ENCODE data around the gene HOMER2.

The HOMER2 gene

DNA sequence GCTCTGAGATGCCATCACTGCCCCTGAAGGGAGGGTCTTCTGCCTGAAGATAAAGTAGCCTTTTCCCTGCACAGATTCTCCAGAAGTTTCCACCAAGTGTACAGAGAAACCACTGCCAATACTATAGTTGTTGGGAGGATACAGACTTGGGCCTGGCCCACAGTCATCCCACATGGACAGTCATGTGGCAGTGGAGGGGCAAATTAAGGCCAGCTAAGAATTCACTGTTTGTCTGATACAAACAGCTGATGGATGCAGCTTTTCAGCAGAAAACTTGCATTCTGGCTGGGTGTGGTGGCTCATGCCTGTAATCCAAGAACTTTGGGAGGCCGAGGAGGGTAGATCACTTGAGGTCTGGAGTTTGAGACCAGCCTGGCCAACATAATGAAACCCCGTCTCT is 22.1 kb downstream of the HOMER2 start:
- WGBS, result 97% methylated on average over 2 of the region's 2 CpGs
- H3K4me3 ChIP-seq (ENCODE audit: low read length), result no peak overlapping the region
- H3K27ac ChIP-seq (ENCODE audit: low read depth, low read length), result no peak overlapping the region
- H3K9ac ChIP-seq (ENCODE audit: low read depth, low read length), result no peak overlapping the region
- 0 out of 2 replicates have a peak, but pooled peaks cover 4% of the 10 kb centered on the region for H3K4me1 ChIP-seq (ENCODE audit: insufficient read depth, low read length)
- no peaks in the 10 kb centered on the region for H3K36me3 ChIP-seq (ENCODE audit: insufficient read depth, low read length)
- no peaks in the 10 kb centered on the region for H3K27me3 ChIP-seq (ENCODE audit: insufficient read depth, low read length)
- H3K9me3 ChIP-seq (ENCODE audit: insufficient read depth, low read depth, low read length), result no peaks in the 10 kb centered on the region

DNA sequence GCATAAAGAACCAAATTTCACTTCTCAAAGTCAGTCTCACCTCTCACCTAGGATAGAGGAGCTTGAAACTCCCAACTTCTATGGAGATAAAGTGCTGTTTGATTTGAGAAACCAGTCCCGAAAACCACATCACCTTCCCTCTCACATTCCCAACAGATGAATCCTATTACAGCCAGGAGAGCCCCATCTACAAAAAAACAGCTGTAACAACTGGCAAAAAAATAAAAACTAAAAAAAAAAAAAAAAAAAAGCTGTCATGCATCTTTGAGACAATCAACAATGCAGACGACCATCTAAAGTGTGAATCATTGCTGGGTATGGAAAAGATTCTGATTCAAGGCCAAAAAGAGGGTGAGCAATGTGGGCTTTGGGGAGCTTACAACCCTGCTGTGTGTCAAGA is 23.8 kb downstream of the HOMER2 start:
- H3K27ac ChIP-seq (ENCODE audit: low read depth, low read length), result no peak overlapping the region
- whole genome bisulfite sequencing, result 88% methylated on average over 1 of the region's 2 CpGs

DNA sequence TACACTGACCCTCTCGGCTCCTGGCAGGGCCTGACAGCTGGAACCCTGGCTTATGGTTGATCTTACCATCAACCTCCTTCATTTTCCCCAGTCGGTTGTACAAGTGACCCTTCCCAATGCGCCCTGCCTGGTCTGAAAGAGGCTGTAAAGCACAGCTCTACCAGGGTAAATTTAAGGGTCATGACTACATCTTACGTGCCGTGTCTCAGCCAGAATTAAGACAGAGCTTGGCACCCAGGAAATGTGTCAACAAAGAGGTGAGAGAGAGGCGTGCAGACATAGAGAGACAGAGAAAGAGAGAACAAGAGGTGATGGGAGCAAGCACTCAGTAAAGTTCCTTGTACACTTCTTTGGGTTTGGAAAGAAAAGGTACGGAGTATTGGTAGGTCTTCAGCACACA is 28.8 kb downstream of the HOMER2 start:
- Histone ChIP-seq H3K9ac (ENCODE audit: low read depth, low read length) (no peak overlapping the region), H3K36me3 (ENCODE audit: insufficient read depth, low read length) (no peaks in the 10 kb centered on the region), H3K27ac (ENCODE audit: low read depth, low read length) (no peak overlapping the region), H3K9me3 (ENCODE audit: insufficient read depth, low read depth, low read length) (no peaks in the 10 kb centered on the region), H3K27me3 (ENCODE audit: insufficient read depth, low read length) (no peaks in the 10 kb centered on the region), H3K4me1 (ENCODE audit: insufficient read depth, low read length) (no peaks in the 10 kb centered on the region), H3K4me3 (ENCODE audit: low read length) (no peak overlapping the region)
- 91% methylated on average over 7 of the region's 7 CpGs for WGBS

More for the DNA sequence above, 23.8 kb downstream of the HOMER2 start:
- no peaks in the 10 kb centered on the region for H3K9me3 ChIP-seq (ENCODE audit: insufficient read depth, low read depth, low read length)
- H3K36me3 ChIP-seq (ENCODE audit: insufficient read depth, low read length), result no peaks in the 10 kb centered on the region
- H3K4me1 ChIP-seq (ENCODE audit: insufficient read depth, low read length), result 0 out of 2 replicates have a peak, but pooled peaks cover 4% of the 10 kb centered on the region
- no peak overlapping the region for H3K9ac ChIP-seq (ENCODE audit: low read depth, low read length)
- no peak overlapping the region for H3K4me3 ChIP-seq (ENCODE audit: low read length)
- no peaks in the 10 kb centered on the region for H3K27me3 ChIP-seq (ENCODE audit: insufficient read depth, low read length)

DNA sequence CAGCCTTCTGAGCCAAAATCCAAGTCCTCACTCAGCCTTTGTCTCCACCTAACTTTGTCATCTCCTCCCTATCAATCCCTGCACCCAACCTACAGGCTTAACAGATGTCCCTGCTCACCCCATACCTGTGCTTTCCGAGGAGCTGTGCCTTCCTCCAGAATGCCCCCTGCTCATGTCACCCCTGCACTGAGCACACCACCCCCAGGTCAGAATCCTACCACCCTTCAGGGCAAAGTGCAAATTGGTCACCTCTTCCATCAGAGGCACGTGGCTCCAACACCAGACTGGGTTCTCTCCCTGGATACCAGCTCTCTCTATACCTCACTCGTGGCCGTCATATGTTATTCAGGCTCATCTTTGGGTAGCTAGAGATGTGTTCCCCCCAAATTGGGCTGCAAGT is 29.8 kb downstream of the HOMER2 start:
- no peak overlapping the region for H3K27ac ChIP-seq (ENCODE audit: low read depth, low read length)
- H3K9ac ChIP-seq (ENCODE audit: low read depth, low read length), result no peak overlapping the region
- H3K4me1 ChIP-seq (ENCODE audit: insufficient read depth, low read length), result no peaks in the 10 kb centered on the region
- H3K27me3 ChIP-seq (ENCODE audit: insufficient read depth, low read length), result no peaks in the 10 kb centered on the region
- H3K9me3 ChIP-seq (ENCODE audit: insufficient read depth, low read depth, low read length), result no peaks in the 10 kb centered on the region
- H3K36me3 ChIP-seq (ENCODE audit: insufficient read depth, low read length), result no peaks in the 10 kb centered on the region
- H3K4me3 ChIP-seq (ENCODE audit: low read length), result no peak overlapping the region
- 90% methylated on average over 4 of the region's 4 CpGs for WGBS

DNA sequence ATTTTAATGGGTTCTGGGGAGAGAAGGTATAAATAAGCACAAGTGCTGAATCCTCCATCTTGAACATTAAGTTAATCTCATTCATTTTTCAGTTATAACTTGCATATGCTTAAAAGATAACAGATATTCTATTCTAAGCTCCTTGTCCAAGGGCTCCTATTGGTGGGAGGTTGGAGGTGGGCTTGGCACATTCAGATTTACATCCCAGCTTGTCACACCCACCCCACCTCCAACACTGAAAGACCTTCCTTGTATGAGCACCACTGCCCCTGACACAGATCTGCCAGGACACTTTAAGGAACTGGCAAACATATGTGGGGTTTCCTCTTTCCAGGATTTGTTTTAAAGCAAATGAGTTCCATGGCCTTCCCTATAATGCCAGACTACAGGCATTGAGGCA is 30.6 kb downstream of the HOMER2 start:
- Histone ChIP-seq H3K9me3 (ENCODE audit: insufficient read depth, low read depth, low read length) (no peaks in the 10 kb centered on the region), H3K4me3 (ENCODE audit: low read length) (no peak overlapping the region), H3K27ac (ENCODE audit: low read depth, low read length) (no peak overlapping the region), H3K36me3 (ENCODE audit: insufficient read depth, low read length) (no peaks in the 10 kb centered on the region), H3K4me1 (ENCODE audit: insufficient read depth, low read length) (no peaks in the 10 kb centered on the region), H3K9ac (ENCODE audit: low read depth, low read length) (no peak overlapping the region), H3K27me3 (ENCODE audit: insufficient read depth, low read length) (no peaks in the 10 kb centered on the region)

DNA sequence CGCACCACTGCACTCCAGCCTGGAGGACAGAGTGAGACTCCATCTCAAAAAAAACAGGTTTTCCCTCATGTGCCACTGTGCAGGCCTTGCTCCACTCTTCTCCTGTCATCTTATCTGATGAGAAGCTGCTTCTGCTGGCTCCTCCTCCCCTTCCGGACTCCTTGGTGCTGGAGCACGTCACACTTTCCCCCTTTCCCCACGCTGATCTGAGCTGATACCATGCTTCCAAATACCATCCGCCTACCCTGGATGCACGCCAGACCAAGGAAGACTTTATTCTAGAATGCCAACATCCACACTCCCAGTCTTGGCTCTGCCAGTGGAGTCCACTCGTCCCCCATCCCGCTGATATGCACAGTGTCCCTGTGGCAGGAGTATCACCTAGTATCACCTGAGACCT is 31.3 kb downstream of the HOMER2 start:
- Histone ChIP-seq H3K36me3 (ENCODE audit: insufficient read depth, low read length) (no peaks in the 10 kb centered on the region), H3K27ac (ENCODE audit: low read depth, low read length) (no peak overlapping the region), H3K9ac (ENCODE audit: low read depth, low read length) (no peak overlapping the region), H3K9me3 (ENCODE audit: insufficient read depth, low read depth, low read length) (no peaks in the 10 kb centered on the region), H3K27me3 (ENCODE audit: insufficient read depth, low read length) (no peaks in the 10 kb centered on the region), H3K4me1 (ENCODE audit: insufficient read depth, low read length) (no peaks in the 10 kb centered on the region), H3K4me3 (ENCODE audit: low read length) (no peak overlapping the region)
- 91% methylated on average over 8 of the region's 8 CpGs for WGBS

DNA sequence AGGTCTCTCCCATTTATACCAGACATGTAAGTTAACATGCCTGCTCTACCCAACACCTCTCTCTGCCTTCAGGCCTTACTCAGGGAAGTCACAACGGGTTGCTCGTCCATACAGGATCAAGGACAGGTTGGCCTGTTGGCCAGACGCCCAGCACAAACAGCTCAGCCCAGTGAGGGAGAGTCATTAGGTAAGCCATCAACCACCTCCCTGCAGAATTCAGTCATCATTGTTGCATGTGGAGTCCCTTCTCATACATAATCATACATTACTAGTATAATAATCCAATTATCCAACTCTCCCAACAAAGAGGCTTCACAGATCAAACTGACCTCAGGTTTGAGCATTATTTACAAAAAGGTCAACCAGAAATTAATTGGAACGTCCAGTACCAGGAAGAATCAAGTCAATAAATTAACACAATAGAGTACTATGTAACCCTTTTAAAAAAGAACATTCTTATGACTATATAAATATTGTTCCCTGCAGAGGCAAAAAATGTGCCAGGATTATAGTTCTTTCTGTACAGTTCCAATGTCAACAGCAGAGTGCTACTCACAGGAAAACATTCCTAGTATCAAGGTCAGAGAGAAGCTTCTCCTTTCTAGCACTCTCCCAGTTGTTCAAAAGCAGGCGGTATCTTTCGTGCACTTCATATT is 33.2 kb downstream of the HOMER2 start:
- H3K4me3 ChIP-seq (ENCODE audit: low read length), result no peak overlapping the region
- H3K27me3 ChIP-seq (ENCODE audit: insufficient read depth, low read length), result no peaks in the 10 kb centered on the region
- H3K27ac ChIP-seq (ENCODE audit: low read depth, low read length), result no peak overlapping the region
- H3K36me3 ChIP-seq (ENCODE audit: insufficient read depth, low read length), result no peaks in the 10 kb centered on the region
- no peak overlapping the region for H3K9ac ChIP-seq (ENCODE audit: low read depth, low read length)
- no peaks in the 10 kb centered on the region for H3K4me1 ChIP-seq (ENCODE audit: insufficient read depth, low read length)
- 92% methylated on average over 6 of the region's 6 CpGs for WGBS
- no peaks in the 10 kb centered on the region for H3K9me3 ChIP-seq (ENCODE audit: insufficient read depth, low read depth, low read length)

DNA sequence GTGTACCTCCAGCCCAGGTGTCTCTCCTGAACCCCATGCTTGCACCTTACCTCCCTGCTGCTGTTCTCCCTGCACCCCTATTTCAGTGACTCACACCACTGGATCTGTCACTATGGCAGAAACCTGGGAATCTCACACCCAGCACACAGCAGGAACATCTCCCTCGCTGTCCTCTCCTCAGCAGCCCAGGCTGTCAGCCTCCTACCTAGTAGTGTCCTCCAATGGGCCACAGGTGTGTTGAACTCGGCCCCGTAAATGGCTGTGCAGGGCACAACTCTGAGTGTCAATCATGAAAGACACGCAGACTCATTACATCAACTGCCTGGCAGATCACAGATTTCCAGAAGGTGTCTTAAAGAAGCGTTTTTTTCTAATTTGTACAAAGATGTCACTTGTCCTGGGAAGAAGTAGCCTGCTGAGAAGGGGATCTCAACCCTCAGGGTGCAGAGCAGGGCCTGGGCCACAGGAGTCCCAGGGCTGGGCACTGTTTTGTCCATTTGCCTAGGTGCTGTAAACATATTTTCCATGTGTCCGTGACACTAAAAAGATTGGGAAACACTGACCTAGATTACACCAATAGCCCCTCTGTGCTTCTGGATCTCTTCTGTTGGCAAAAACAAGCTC is 33.8 kb downstream of the HOMER2 start:
- 89% methylated on average over 6 of the region's 6 CpGs for WGBS
- Histone ChIP-seq H3K27ac (ENCODE audit: low read depth, low read length) (no peak overlapping the region), H3K4me1 (ENCODE audit: insufficient read depth, low read length) (no peaks in the 10 kb centered on the region)

DNA sequence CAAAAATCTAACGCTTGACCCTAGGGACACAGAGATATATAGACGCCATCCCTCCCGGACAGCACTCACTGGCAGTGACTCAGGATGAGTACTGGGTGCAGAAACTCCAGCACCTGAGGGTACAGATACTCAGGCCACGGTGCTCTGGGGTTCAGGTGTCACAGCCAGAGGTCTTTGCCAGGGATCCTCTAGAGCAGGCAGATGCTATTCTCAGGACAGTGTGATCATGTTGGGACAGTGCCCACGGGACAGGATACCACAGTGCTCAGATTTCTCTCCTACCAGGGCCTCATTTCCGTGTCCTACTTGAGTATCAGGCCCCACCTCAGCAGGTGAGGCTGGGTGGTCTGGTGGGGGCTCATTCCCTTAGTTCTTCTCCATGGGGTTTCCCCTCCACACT is 34.4 kb downstream of the HOMER2 start:
- WGBS, result 95% methylated on average over 6 of the region's 6 CpGs
- Histone ChIP-seq H3K27me3 (ENCODE audit: insufficient read depth, low read length) (no peaks in the 10 kb centered on the region), H3K4me3 (ENCODE audit: low read length) (no peak overlapping the region), H3K9me3 (ENCODE audit: insufficient read depth, low read depth, low read length) (no peaks in the 10 kb centered on the region), H3K36me3 (ENCODE audit: insufficient read depth, low read length) (no peaks in the 10 kb centered on the region), H3K4me1 (ENCODE audit: insufficient read depth, low read length) (no peaks in the 10 kb centered on the region), H3K27ac (ENCODE audit: low read depth, low read length) (no peak overlapping the region), H3K9ac (ENCODE audit: low read depth, low read length) (no peak overlapping the region)

More for the DNA sequence above, 33.8 kb downstream of the HOMER2 start:
- no peak overlapping the region for H3K4me3 ChIP-seq (ENCODE audit: low read length)
- H3K9ac ChIP-seq (ENCODE audit: low read depth, low read length), result no peak overlapping the region
- H3K36me3 ChIP-seq (ENCODE audit: insufficient read depth, low read length), result no peaks in the 10 kb centered on the region
- no peaks in the 10 kb centered on the region for H3K9me3 ChIP-seq (ENCODE audit: insufficient read depth, low read depth, low read length)
- H3K27me3 ChIP-seq (ENCODE audit: insufficient read depth, low read length), result no peaks in the 10 kb centered on the region

DNA sequence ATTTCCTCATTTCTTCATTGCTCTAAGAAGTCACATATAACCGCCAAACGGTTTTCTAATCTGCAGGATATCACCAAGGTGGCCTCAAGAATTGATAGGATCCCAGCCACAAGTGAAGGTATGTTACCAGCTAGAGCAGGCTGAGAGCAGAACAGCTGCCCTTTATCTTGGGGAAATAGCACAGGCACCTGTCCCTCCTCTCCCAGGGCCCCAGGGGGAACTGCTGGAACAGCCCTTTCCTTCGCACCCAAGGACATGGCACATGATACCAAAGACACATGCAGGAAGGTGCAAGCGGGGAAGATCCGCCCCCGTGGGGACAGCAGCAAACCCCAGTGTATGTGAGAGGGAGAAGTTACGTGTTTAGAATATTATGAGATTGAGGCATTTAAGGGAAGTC is 35.3 kb downstream of the HOMER2 start:
- H3K4me1 ChIP-seq (ENCODE audit: insufficient read depth, low read length), result no peaks in the 10 kb centered on the region
- H3K9ac ChIP-seq (ENCODE audit: low read depth, low read length), result no peak overlapping the region
- 93% methylated on average over 7 of the region's 7 CpGs for WGBS
- no peak overlapping the region for H3K4me3 ChIP-seq (ENCODE audit: low read length)
- no peak overlapping the region for H3K27ac ChIP-seq (ENCODE audit: low read depth, low read length)
- no peaks in the 10 kb centered on the region for H3K9me3 ChIP-seq (ENCODE audit: insufficient read depth, low read depth, low read length)
- H3K36me3 ChIP-seq (ENCODE audit: insufficient read depth, low read length), result no peaks in the 10 kb centered on the region
- H3K27me3 ChIP-seq (ENCODE audit: insufficient read depth, low read length), result no peaks in the 10 kb centered on the region

DNA sequence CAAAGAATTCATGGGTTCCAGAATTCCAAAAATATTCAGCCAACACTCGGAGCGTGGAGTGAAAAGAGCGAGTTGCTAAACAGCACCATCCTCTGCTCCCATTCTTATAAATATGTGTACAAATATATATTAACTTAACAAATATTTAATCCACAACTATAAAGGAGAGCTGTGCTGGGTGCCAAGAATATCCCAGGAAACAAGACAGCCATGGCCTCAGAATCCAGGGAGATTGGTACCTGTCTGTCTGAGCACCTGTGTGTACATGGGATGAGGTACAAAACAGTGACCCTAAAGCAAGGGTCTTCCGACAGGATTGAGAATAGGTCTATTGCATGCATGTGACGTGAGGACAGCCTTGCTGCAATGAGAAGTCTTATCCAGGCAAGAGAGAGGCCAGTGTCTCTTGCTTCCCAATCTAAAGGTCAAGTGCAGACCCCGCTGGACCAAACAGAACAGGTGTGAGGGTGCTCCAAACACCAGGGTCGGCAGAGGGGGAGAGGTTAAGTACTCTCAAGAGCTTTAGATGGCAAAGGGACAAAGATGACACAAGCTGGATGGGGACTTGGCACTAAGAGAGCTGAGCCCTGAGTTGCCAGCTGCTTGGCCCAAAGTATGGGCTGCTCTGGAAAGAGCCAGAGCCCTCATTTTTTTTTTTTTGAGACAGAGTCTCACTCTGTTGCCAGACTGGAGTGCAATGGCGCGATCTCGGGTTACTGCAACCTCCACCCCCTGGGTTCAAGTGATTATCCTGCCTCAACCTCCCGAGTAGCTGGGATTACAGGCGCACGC is 36.2 kb downstream of the HOMER2 start:
- 91% methylated on average over 12 of the region's 13 CpGs for WGBS
- Histone ChIP-seq H3K27ac (ENCODE audit: low read depth, low read length) (no peak overlapping the region), H3K36me3 (ENCODE audit: insufficient read depth, low read length) (no peaks in the 10 kb centered on the region), H3K27me3 (ENCODE audit: insufficient read depth, low read length) (no peaks in the 10 kb centered on the region), H3K9me3 (ENCODE audit: insufficient read depth, low read depth, low read length) (no peaks in the 10 kb centered on the region), H3K4me1 (ENCODE audit: insufficient read depth, low read length) (no peaks in the 10 kb centered on the region), H3K9ac (ENCODE audit: low read depth, low read length) (no peak overlapping the region), H3K4me3 (ENCODE audit: low read length) (no peak overlapping the region)

Data from HUES64 (cell line).